GM19438 (cell line): ENCODE results near the gene ZNF487.
"Not testable (repeated sequence)": the region's sequence is repeated elsewhere in the genome, so short reads cannot be mapped to it uniquely, and the experiment has no call there.

Experiments
- ATAC-seq: cut with Tn5 transposase; IDR thresholded peaks from one replicate; pipeline ENCODE4 v1.9.1; 2021; ENCODE audit warnings: low read depth; ENCODE audit not compliant: unreplicated experiment

The ZNF487 gene

DNA sequence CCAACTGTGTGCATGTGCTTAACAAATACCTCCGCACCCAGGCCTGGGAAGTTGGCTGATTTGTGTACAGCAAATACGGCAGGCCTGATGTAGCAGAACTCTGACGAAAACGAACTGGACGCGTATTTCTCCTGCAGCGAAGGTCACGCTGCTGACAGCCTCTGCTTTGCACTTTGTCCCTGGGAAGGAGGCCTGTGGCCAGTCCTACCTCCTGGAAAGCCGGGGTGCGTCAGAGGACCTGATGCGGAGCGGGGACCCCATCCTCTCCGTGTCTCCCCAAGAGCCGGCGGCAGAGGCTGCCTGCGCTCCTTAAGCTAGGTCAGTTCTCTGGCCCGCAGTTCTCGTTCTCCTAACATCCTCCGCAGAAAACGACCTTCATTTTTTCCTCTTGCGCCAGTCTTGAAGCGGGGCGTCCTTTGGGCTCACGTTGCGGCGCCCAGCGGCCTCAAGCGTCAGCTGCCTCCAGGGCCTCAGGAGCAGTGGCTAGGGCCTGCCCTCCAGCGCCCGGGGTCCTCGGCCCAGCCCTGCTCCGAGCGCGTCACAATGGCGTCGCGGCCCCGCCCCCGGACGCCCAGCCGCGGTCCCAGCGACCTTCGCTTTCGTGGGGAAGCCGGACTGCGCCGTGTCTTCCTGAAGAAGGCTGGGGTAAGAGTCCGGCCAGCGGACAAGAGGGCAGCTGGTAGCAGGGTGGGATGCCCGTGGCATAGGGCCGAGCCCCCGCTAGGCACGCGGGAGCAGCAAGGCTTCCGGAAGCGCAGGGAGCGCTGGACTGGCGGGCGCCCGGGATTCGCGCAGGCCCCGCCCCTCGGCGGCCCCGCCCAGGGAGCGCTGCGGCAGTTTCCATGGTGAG, at the start of gene ZNF487:
Gene ZNF487, plus strand, starts transcription at position 821 of the 850 bp plus-strand sequence. CDS start 38,703 bp downstream, outside the sequence.
- peak; percentile 97 for ATAC-seq

DNA sequence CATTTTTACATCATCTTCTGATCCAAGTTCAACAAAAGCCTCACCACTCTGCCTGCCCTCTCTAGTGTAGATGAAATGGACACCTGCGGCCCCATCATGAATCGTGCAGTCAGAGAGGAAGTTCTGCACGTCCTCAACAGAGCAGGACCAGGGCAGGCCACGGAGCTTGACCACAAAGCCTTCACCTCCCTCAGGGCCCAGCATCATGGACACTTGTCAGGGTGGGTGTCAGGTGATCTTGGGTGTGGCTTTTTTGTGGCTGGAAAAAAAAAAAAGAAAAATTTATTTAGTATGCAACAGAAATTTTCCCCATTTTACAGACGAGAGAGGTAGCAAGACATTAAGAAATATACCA, 49.3 kb upstream of the ZNF487 start:
- ATAC-seq, result no peak

DNA sequence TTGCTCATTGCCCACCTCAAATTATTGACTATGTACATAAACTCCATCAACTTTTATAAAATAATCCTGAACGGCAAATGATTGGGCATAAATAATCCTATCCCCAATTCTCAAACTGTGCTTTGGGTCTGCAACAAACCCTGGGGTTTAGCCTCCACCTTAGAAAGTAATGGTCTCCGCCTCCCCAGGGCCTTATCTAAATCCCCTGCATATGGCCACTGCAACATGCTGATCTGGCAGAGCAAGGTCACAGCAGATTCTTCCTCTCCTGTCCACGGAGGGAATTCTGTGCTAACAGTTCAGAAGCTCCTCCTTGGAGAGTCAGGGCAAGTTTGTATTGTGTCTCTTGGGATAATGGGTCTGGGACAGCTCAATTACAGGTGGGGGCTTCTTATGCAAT, 47.0 kb upstream of the ZNF487 start:
- no peak for ATAC-seq

DNA sequence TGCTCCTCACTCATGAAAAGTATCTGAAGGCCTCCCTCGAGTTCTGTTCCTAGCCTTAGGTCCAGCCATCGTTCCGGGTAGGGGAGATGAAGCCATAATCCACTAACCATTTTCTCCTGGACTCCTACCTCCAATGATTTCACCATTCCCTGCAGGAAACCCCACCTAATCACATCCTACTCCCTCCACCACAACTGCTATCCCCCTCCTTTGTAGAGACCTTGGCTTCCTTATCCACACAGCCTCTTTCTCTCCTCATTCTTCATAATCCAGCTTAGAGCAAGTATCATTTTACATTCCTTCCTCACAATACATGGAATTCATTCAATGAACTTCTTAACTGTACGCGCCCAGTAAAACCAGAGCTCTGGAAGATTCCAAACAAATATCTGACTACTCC, 46.6 kb upstream of the ZNF487 start:
- ATAC-seq, result no peak

DNA sequence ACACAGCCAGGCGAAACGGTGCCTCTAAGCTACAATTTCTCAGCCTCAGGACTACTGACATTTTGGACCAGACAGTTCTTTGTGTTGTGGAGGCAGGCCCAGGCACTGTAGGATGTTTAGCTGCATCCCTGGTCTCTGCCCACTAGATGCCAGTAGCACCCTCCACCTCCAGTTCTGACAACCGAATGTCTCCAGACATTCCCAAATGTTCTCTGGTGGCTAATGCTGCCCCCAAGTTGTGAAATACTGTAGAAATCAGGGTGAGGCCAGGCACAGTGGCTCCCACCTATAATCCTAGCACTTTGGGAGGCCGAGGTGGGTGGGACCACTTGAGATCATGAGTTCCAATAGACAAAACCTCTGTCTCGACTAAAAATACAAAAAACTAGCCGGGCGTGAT, 46.2 kb upstream of the ZNF487 start:
- ATAC-seq, result no peak

DNA sequence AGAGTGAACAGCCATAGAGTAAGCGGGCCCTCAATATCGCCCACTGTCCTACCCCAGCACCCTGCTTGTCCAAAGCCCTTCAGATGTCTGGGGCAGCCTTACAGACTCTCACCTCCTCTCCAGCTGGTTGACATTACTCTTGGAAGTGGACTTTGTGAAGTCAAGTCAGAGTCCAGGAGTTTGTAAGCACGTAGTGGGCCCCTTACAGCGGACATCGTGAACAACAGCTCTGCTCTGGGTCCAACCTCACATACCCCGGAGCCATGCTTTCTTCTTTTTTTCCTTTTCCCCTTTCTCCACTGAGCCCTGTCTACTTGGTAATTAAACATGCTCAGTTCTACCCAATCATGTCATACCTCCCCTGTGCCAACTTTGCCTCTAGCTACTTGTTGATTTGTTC, 45.4 kb upstream of the ZNF487 start:
- no peak for ATAC-seq

DNA sequence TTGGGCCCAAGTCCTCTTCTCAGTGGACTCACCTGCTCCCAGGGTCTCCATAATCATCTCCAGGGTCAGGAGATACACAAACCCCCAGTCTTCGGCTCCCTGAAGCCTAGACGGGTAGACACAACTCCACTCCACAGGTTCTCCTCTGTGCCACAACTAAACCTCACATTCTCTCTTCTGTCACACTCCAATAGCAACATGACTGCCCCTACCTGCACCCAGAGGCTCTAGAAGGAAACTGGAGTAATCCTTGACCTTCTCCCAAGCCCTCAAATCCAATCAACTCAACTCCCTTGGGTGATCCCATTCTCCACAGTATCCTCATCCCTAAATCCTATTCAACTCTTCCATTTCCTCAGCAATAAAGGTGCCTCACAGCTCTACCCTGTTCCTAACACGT, 44.2 kb upstream of the ZNF487 start:
- ATAC-seq, result no peak

DNA sequence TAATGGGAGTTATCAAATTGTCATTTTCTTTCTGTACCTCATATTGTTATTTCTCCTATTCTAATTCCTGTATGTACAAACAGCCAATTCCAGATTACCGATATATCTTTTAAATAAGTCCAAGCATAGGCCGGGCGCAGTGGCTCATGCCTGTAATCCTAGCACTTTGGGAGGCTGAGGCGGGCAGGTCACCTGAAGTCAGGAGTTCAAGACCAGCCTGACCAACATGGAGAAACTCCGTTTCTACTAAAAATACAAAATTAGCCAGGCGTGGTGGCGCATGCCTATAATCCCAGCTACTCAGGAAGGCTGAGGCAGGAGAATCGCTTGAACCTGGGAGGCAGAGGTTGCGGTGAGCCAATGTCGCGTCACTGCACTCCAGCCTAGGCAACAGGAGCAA, 43.7 kb upstream of the ZNF487 start:
- not testable (repeated sequence) for ATAC-seq

DNA sequence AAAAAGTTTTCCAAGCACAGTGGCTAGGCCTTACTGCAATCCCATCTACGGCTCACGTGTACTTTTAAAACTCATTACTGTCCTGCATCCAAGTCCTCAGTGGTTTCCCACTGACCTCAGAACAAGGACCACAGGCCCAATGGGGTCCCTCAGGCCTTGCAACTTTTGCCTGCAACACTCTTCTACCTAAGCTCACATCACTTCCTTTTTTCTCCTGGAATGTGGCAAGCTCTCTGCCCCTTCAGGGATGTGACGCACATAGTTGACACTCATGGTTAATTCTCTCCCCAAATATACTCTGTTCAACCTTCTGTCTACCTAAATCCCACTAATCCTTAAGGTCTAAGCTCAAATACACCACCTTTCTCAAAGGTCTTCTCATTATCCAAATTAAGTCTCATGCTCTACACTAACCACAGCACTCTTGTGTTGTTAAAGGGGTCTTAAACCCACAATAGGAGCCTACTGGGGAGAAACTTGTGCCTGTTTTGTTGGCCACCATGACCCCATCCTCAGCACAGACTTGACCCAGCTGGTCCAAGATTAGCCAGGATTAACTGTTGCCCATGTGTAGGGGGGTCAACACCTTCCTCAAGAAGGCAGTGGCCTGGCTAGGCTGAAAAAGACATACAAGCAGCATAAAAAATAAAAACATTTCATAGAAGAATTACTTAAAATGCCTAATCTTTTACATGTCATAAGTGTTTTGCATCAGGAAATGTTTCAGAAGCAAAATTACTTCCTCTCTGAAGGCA, 43.1 kb upstream of the ZNF487 start:
- ATAC-seq, result no peak

DNA sequence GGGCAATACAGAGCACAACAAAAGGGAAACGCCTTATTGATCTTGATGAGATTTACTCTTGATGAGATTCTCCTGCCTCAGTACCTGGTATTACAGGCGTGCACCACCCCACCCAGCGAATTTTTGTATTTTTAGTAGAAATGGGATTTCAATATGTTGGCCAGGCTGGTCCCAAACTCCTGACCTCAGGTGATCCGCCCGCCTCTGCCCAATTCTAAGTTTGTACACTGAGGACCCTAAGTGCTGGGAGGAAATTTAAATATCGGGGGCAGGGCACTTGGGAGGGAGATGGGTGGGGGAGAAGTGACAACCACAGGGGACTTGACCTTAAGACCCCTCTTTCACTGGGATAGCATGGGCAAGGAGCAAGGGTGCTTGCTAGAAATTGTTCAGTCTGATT, 42.0 kb upstream of the ZNF487 start:
- ATAC-seq, result no peak

DNA sequence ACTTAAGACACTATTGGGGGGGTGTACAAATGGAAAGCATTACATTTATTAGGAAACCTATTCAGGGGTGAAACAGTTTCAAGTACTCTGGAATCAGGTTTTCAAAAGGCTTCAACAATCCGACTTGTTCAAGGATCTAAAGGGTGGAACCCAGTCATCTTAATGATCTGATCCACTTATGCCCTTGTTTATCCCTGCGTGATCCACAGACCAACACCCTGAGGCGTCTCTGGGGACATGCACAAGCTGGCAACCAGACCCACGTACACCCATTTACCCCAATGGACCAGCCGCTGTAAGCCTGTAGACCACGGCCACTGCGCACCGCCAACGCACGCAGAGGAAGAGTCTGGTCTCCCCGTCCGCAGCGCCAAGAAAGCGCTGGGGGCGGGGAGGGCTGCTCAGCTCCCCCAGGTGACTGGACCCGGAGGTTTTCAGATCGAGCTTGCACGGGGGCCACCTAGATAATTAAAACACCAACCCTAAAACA, 41.3 kb upstream of the ZNF487 start:
- no peak for ATAC-seq

DNA sequence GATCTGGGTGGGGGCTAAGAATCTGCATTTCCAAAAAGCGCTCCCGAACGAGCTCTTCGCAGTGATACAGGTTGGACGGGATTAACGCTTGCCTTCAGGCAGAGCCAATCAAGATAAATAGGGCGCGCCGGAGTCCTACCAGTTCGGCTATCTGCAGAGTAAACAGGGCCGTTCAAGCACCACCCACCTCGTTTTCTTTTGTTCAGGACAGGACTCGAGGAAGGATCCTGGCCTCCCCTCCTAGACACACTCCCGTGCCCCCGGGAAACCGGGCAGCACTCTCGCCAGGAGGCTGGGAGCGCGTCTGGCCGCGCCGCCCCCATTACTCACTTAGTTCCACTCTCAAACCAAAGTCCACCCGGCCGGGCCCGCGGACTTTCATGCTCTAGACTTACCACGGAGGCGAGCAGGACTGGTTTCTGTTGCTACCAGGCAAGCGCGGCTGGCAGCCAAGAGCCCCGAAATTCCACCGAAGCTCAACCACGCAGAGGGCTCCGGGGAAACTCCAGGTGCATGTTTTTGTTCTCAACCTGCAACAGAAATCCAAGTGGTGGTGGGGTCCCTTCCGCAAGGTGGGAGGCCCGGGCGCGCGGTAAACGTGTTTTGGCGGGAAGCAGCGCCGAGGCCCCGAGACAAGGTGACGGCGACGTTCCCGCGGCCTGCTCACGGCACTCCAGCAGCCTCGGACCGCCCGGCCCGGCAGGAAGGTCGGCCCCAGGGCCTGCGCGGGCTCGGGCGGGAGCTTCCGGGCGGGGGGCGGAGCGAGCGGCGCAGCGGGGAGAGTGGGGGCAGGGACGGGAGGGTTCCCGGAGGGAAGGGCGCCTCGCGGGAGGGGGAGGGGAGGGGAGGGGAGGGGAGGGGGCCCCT, 40.6 kb upstream of the ZNF487 start:
- ATAC-seq, result peak; percentile 46

DNA sequence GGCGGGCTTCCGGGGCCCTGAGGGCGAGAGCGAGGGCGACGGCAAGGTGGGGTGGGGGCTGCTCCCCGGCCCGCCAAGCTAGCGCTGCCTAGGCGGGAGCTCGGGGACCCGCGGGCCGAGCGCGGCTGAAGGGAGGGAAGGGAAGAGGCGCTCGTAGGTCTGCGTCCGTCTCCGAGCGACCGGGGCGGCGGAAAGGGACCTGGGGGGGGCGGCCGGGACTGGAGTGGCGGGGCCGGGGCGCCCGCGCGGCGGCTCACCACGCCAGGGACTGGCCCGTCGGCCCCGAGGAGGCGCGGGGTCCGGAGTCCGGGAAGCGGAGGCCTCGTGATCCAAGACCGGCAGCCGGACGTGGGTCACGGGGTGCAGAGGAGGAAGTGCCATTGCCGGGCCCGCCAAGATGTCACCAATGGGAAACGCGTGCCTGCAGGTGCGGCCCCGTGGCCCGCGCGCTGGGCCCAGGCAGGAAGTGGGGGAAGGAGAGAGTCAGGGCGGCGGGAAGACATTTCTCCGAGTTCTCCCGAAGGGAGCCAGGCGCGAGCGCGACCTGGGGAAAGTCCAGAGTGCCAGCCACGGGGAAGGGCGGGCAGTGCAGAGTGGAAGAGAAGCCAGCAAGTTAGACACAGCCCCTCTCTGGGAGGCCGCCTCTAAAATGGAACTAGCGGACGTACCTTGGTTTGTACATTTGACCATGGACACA, 39.8 kb upstream of the ZNF487 start:
- peak; percentile 73 for ATAC-seq

DNA sequence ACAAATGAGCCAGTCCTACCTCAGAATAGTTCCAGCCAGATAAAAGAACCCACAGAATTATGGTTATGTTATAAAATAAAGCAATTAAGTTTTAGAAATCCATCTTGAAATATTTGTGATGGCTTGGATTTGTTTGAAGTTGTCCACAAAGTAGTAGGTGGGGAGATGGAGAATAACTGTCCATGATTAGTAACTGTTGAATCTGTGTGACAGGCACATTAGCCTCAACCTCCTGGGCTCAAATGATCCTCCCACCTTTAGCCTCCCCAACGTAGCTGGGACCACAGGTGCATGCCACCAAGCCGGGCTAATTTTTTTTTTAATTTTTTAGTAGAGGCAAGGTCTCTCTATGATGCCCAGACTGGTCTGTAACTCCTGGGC, 38.0 kb upstream of the ZNF487 start:
- no peak for ATAC-seq

DNA sequence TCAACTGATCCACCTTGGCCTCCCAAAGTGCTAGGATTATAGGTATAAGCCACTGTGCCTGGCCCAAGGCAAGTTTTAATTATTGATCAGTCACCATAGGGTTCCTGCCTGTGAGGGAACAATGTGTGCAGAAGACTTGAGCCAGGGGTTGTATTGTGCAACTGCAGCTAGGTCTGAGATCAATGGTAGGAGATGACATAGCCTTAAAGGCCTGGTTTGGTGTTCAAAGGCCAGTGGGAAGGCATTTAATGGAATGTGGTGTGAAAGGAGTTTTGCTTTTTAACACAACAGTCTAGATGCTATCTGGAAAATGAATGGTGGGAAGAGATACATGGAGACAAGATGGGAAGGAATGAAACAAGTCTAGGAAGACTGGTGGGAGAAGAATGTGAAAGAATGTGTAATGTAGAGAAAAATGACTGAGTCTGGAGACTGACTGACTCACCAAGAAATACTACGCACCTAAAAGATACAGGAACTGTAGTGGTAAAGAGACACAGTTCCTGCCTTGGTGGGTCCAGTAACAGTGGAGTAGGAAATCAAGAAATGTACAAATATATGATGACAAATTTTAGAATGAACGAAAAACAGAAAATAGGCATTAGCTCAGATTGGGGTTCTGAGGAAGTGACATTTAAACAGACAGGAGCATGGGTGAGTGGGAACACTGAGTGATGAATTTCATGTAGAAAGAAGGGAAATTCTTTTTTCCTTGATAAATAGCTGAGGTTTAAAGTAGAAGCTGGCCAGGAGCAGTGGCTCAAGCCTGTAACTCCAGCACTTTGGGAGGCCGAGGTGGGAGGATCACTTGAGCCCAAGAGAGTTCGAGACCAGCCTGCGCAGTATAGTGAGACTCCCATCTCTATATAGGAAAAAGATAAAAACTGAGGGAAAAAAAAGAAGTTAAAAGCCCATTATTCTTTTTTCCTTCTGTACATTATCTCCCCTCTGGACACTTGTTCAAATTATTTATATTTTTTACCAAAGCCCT, 37.3 kb upstream of the ZNF487 start:
- ATAC-seq, result no peak

DNA sequence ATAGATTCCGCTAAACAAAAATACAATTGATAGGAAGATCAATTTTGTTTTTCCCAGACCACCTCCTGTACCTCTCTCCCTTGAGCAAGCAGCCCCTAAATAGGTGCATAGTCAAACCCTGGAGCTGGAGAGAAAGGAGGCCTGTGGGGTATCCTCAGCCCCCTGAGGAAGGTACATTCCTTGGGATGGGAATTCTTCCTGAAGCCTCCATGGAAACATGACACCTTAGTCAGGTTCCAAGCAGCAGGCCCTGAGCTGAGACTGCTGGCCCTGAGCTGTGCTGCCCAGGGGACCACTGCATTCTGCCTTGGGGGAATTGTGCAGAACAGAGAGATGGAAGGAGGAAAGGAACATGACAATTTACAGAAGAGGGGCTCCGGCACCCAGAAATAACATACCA, 35.3 kb upstream of the ZNF487 start:
- ATAC-seq, result no peak

DNA sequence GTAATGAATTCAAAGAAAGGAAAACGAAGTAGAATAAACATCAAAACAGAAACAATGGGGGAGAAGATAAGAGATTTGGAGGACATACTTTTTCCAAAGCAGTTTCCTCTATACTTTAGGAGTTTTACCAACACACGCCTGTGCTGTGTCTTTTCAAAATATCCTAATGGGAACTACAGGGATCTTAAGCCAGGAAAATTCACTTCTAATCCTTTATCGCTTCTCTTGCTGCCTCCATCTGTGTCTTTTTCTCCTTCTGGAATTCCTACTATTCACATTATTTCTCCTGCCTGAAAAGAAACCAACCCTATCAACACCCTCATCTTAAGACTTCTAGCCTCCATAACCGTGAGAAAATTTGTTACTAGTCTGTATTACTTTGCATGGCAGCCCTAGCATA, 34.7 kb upstream of the ZNF487 start:
- no peak for ATAC-seq

DNA sequence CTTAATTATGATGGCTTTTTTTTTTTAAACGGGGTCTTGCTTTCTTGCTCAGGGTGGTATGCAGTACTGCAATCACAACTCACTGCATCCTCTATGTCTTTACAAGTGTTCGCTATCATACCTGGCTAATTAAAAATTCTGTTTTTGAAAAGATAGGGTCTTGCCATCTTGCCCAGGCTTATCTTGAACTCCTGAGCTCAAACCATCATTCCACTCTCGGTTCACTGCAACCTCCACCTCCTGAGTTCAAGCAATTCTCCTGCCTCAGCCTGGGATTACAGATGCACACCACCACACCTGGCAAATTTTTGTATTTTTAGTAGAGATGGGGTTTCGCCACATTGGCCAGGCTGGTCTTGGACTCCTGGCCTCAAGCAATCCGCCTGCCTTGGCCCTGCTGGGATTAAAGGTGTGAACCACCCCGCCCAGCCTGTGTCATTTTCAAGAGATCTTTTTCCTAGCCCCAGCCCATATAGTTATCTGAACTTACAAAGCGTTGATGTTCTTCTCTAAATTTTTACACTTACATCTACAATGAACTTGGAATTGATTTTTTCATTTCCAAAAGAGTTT, 33.9 kb upstream of the ZNF487 start:
- no peak for ATAC-seq
